GM12872 (cell line): Measurements from ENCODE around the gene RBPMS2.

Source experiments
- CTCF ChIP-seq: IDR thresholded peaks from 3 replicates; pipeline ENCODE4 v1.5.1; 2011; ENCODE audit warnings: low read depth, mild to moderate bottlenecking, low read length, moderate library complexity; ENCODE audit not compliant: insufficient read depth

Gene RBPMS2

GRCh38 chr15:64808785-64809453, 33.5 kb upstream of the RBPMS2 start:
- TF ChIP-seq CTCF, result no peak

GRCh38 chr15:64807751-64808222, 32.4 kb upstream of the RBPMS2 start:
- TF ChIP-seq CTCF, result no peak

GRCh38 chr15:64807051-64807749, 31.8 kb upstream of the RBPMS2 start:
- TF ChIP-seq CTCF, result no peak

- no peak for TF ChIP-seq CTCF
Measured at GRCh38 chr15:64806509-64806908, 31.1 kb upstream of the RBPMS2 start.

GRCh38 chr15:64804619-64805018, 29.2 kb upstream of the RBPMS2 start:
- TF ChIP-seq CTCF, result no peak

GRCh38 chr15:64803526-64803925, 28.1 kb upstream of the RBPMS2 start:
- TF ChIP-seq CTCF, result no peak

GRCh38 chr15:64800476-64800875, 25.1 kb upstream of the RBPMS2 start:
- TF ChIP-seq CTCF, result no peak
